HepG2 (cell line): Measurements from ENCODE around the gene HLF. TPM values are rescaled to one million over a fixed set of nuclear protein-coding genes. Genes with fewer than 3 reads are reported as not detected.

ENCODE experiments used
- ARID5B ChIP-seq: IDR thresholded peaks from 2 replicates; pipeline ENCODE4 v1.4.0; 2020; ENCODE audit warnings: mild to moderate bottlenecking, missing genetic modification reagents
- ATF7 ChIP-seq, 2 experiments: fragments of 450-650 bp in 1 of 2; sonication (generic) in 1 of 2; formaldehyde crosslinking in 1 of 2; IDR thresholded peaks; 2 replicates each; pipeline versions ENCODE4 v1.4.0 to v1.6.1; 2016 to 2020; ENCODE audit warnings: antibody characterized with exemption in 1 of 2, mild to moderate bottlenecking in 1 of 2, missing genetic modification reagents in 1 of 2
- CCAR2 ChIP-seq: fragments of 200-400 bp; formaldehyde crosslinking; optimal IDR thresholded peaks from 2 replicates; pipeline ENCODE3; 2018; ENCODE audit warnings: low read depth, mild to moderate bottlenecking, low read length, moderate library complexity
- ETV5 ChIP-seq: IDR thresholded peaks from 2 replicates; pipeline ENCODE4 v1.6.1; 2018; ENCODE audit warnings: missing biosample characterization, missing genetic modification reagents, inconsistent platforms, borderline replicate concordance
- JDP2 ChIP-seq: sonication (generic); formaldehyde crosslinking; IDR thresholded peaks from 2 replicates; pipeline ENCODE4 v1.8.1; 2022; ENCODE audit warnings: missing genetic modification reagents, borderline replicate concordance
- KAT8 ChIP-seq: IDR thresholded peaks from 2 replicates; pipeline ENCODE4 v1.6.1; 2016; ENCODE audit warnings: missing genetic modification reagents, missing compliant biosample characterization
- KLF12 ChIP-seq: sonication (generic); formaldehyde crosslinking; IDR thresholded peaks from 2 replicates; pipeline ENCODE4 v1.4.0; 2020; ENCODE audit warnings: missing genetic modification reagents, borderline replicate concordance
- MAZ ChIP-seq, 2 experiments: sonication (generic) in 1 of 2; formaldehyde crosslinking in 1 of 2; IDR thresholded peaks; 2 replicates each; pipeline versions ENCODE4 v1.5.0 to v1.6.1; 2012 to 2020; ENCODE audit warnings: low read depth in 2 of 2, mild to moderate bottlenecking in 2 of 2, borderline replicate concordance in 1 of 2, improper control_type of control experiment in 1 of 2, low read length in 1 of 2, missing genetic modification reagents in 1 of 2, moderate library complexity in 1 of 2
- RFX1 ChIP-seq: fragments of 450-650 bp; IDR thresholded peaks from 2 replicates; pipeline ENCODE4 v1.6.1; 2017
- SATB2 ChIP-seq: sonication (generic); formaldehyde crosslinking; IDR thresholded peaks from 2 replicates; pipeline ENCODE4 v1.5.0; 2020; ENCODE audit warnings: missing genetic modification reagents
- SIN3A ChIP-seq: IDR thresholded peaks from 2 replicates; pipeline ENCODE4 v1.6.1; 2011; ENCODE audit warnings: low read depth, mild to moderate bottlenecking, control low read depth, low read length, borderline replicate concordance
- SP2 ChIP-seq: sonication (generic); formaldehyde crosslinking; IDR thresholded peaks from 2 replicates; pipeline ENCODE4 v1.5.1; 2020; ENCODE audit warnings: mild to moderate bottlenecking, missing genetic modification reagents
- TP53 ChIP-seq: sonication (generic); formaldehyde crosslinking; conservative IDR thresholded peaks from 2 replicates; pipeline ENCODE4 v1.4.0; 2020; ENCODE audit warnings: missing genetic modification reagents
- YEATS4 ChIP-seq: sonication (generic); formaldehyde crosslinking; IDR thresholded peaks from 2 replicates; pipeline ENCODE4 v1.4.0; 2020; ENCODE audit warnings: missing genetic modification reagents, borderline replicate concordance
- ZC3H13 ChIP-seq: sonication (generic); formaldehyde crosslinking; IDR thresholded peaks from 2 replicates; pipeline ENCODE4 v1.8.1; 2023; ENCODE audit warnings: mild to moderate bottlenecking, missing genetic modification reagents, moderate library complexity
- ZNF10 ChIP-seq: sonication (generic); formaldehyde crosslinking; IDR thresholded peaks from 2 replicates; pipeline ENCODE4 v1.4.0; 2020; ENCODE audit warnings: mild to moderate bottlenecking, low read depth, missing genetic modification reagents, borderline replicate concordance
- ZNF292 ChIP-seq: sonication (generic); formaldehyde crosslinking; IDR thresholded peaks from 2 replicates; pipeline ENCODE4 v1.8.1; 2022; ENCODE audit warnings: mild to moderate bottlenecking, low read depth, missing genetic modification reagents, borderline replicate concordance
- ZNF589 ChIP-seq: sonication (generic); formaldehyde crosslinking; conservative IDR thresholded peaks from 2 replicates; pipeline ENCODE4 v1.8.0; 2022; ENCODE audit warnings: mild to moderate bottlenecking, moderate library complexity, missing genetic modification reagents
- ZNF597 ChIP-seq: sonication (generic); formaldehyde crosslinking; IDR thresholded peaks from 2 replicates; pipeline ENCODE4 v1.5.0; 2020; ENCODE audit warnings: missing genetic modification reagents
- ZSCAN12 ChIP-seq: sonication (generic); formaldehyde crosslinking; IDR thresholded peaks from 2 replicates; pipeline ENCODE4 v1.9.0; 2021; ENCODE audit warnings: mild to moderate bottlenecking, missing genetic modification reagents
- polyA plus RNA-seq, 8 experiments: library from polyadenylated mRNA; depleted of rRNA in 3 of 8; stranded (reverse) in 7 of 8; unstranded in 1 of 8; fragments of >200 nt; fragmentation: Illumina TruSeq in 4 of 8; extraction: Trizol in 4 of 8; gene quantifications; 2 replicates each; pipeline versions ENCODE4 v1.2.1 to v1.2.3, GENCODE V29; 2011 to 2016; ENCODE audit warnings: low read depth in 4 of 8, missing spikeins in 1 of 8, mixed read lengths in 1 of 8; ENCODE audit not compliant: insufficient read depth in 1 of 8
- total RNA-seq, 5 experiments: library from RNA; depleted of rRNA; stranded (reverse); fragments of >200 nt; fragmentation: Illumina TruSeq; extraction: Trizol; gene quantifications; 2 replicates each; pipeline ENCODE4 v1.2.3, GENCODE V29; 2016; ENCODE audit warnings: low read depth in 1 of 5
- TF ChIP-seq, protein P1 (sequence below): IDR thresholded peaks from 2 replicates; pipeline ENCODE4 v1.6.1; 2012; ENCODE audit warnings: low read depth, low read length, improper control_type of control experiment
- TF ChIP-seq, protein P2 (sequence below): sonication (generic); formaldehyde crosslinking; IDR thresholded peaks from 2 replicates; pipeline ENCODE4 v1.5.0; 2020; ENCODE audit warnings: mild to moderate bottlenecking, missing genetic modification reagents, moderate library complexity

Gene HLF
- total and polyA plus RNA-seq, 2 of the 13 experiments (the other 11 are each of a cell fraction or from before 2014, with no cell fraction given): 202 to 346 TPM

- TF ChIP-seq, protein P1, sequence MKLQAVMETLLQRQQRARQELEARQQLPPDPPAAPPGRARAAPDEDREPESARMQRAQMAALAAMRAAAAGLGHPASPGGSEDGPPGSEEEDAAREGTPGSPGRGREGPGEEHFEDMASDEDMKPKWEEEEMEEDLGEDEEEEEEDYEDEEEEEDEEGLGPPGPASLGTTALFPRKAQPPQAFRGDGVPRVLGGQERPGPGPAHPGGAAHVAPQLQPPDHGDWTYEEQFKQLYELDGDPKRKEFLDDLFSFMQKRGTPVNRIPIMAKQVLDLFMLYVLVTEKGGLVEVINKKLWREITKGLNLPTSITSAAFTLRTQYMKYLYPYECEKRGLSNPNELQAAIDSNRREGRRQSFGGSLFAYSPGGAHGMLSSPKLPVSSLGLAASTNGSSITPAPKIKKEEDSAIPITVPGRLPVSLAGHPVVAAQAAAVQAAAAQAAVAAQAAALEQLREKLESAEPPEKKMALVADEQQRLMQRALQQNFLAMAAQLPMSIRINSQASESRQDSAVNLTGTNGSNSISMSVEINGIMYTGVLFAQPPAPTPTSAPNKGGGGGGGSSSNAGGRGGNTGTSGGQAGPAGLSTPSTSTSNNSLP: no peak
- no peak for TF ChIP-seq TP53 (CRISPR knock-in tag)
- no peak for TF ChIP-seq ETV5 (CRISPR knock-in tag)
- TF ChIP-seq SIN3A: no peak
- TF ChIP-seq KAT8 (CRISPR knock-in tag): no peak
- no peak for TF ChIP-seq JDP2 (CRISPR knock-in tag)
- TF ChIP-seq ZNF589 (CRISPR knock-in tag): no peak
- no peak for TF ChIP-seq ZC3H13 (CRISPR knock-in tag)
- no peak for TF ChIP-seq RFX1
- TF ChIP-seq, protein P2, sequence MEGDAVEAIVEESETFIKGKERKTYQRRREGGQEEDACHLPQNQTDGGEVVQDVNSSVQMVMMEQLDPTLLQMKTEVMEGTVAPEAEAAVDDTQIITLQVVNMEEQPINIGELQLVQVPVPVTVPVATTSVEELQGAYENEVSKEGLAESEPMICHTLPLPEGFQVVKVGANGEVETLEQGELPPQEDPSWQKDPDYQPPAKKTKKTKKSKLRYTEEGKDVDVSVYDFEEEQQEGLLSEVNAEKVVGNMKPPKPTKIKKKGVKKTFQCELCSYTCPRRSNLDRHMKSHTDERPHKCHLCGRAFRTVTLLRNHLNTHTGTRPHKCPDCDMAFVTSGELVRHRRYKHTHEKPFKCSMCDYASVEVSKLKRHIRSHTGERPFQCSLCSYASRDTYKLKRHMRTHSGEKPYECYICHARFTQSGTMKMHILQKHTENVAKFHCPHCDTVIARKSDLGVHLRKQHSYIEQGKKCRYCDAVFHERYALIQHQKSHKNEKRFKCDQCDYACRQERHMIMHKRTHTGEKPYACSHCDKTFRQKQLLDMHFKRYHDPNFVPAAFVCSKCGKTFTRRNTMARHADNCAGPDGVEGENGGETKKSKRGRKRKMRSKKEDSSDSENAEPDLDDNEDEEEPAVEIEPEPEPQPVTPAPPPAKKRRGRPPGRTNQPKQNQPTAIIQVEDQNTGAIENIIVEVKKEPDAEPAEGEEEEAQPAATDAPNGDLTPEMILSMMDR (CRISPR knock-in tag): peak; percentile 24; the same call in 1 of the 2 replicates
- TF ChIP-seq ZNF10 (CRISPR knock-in tag): no peak
- TF ChIP-seq SP2 (CRISPR knock-in tag): no peak
- TF ChIP-seq CCAR2: no peak
- TF ChIP-seq KLF12 (CRISPR knock-in tag): no peak
- TF ChIP-seq MAZ (IDR thresholded peaks at IDR 0.05; ENCODE audit: borderline replicate concordance, low read depth, low read length): no peak
- no peak for TF ChIP-seq MAZ (CRISPR knock-in tag; IDR thresholded peaks at IDR 0.05; ENCODE audit: low read depth)
- no peak for TF ChIP-seq ZNF597 (CRISPR knock-in tag)
- TF ChIP-seq ZNF292 (CRISPR knock-in tag): peak; percentile 29; the same call in 1 of the 2 replicates
- no peak for TF ChIP-seq SATB2 (CRISPR knock-in tag)
- TF ChIP-seq ATF7 (IDR thresholded peaks at IDR 0.05): no peak
- no peak for TF ChIP-seq ATF7 (CRISPR knock-in tag; IDR thresholded peaks at IDR 0.05)
- no peak for TF ChIP-seq ARID5B (CRISPR knock-in tag)
- no peak for TF ChIP-seq ZSCAN12 (CRISPR knock-in tag)
- TF ChIP-seq YEATS4: no peak
These were observed 5.1 kb upstream of the HLF start (continued) for GRCh38 chr17:55259684-55260111.
